Activated CD4-positive, alpha-beta T cell treated with anti-CD3 and anti-CD28 coated beads for 36 hours (primary cell): Measurements from ENCODE around the gene CGN. TPM values are rescaled to one million over a fixed set of nuclear protein-coding genes. Genes with fewer than 3 reads are reported as not detected.

Source experiments
- ATAC-seq: fragments of 200-7000 bp; cut with Tn5 transposase; one replicate; pipeline ENCODE4 v1.10.0; 2021; ENCODE audit warnings: mild to moderate bottlenecking, moderate library complexity
- CTCF ChIA-PET: fragments of 350-600 bp; sonication (Branson Sonifier 250); formaldehyde crosslinking; loops from one replicate; lab custom pipeline; 2021; ENCODE audit warnings: antibody characterized with exemption; lab: Charles Lee
- POLR2A ChIA-PET: fragments of 350-600 bp; sonication (Branson Sonifier 250); formaldehyde crosslinking; loops from one replicate; lab custom pipeline; 2021; ENCODE audit warnings: antibody characterized with exemption, inconsistent platforms; lab: Charles Lee
- DNase-seq: peaks from one replicate; pipeline ENCODE4 v3.0.0-alpha.2; 2020
- H3K27ac Mint-ChIP-seq: one replicate; pipeline ENCODE4 v1.8.0; 2021; ENCODE audit warnings: mixed read lengths
- H3K27me3 Mint-ChIP-seq: one replicate; pipeline ENCODE4 v1.8.0; 2021; ENCODE audit warnings: mixed read lengths
- H3K36me3 Mint-ChIP-seq: one replicate; pipeline ENCODE4 v1.8.0; 2021; ENCODE audit warnings: low read depth, mixed read lengths
- H3K4me1 Mint-ChIP-seq: one replicate; pipeline ENCODE4 v1.8.0; 2021; ENCODE audit warnings: mixed read lengths
- H3K4me3 Mint-ChIP-seq: one replicate; pipeline ENCODE4 v1.8.0; 2021; ENCODE audit warnings: mild to moderate bottlenecking, moderate library complexity, mixed read lengths
- H3K9me3 Mint-ChIP-seq: one replicate; pipeline ENCODE4 v1.8.0; 2021; ENCODE audit warnings: low read depth, mixed read lengths
- intact Hi-C, 2 experiments: fragments of 100-400 bp; cut with DNase I in 1 of 2; cut with micrococcal nuclease in 1 of 2; formaldehyde crosslinking; loops; one replicate each; pipeline versions ENCODE4 v1.14.2 to v1.15.1; 2022 to 2024; cut with DNase I, micrococcal nuclease
- total RNA-seq, 2 experiments: library from RNA; stranded (reverse); gene quantifications; one replicate each; pipeline ENCODE4 v1.2.3, GENCODE V29; 2021

The CGN gene
- total RNA-seq, 2 experiments from 2014 or later = 0.67 to 1.4 TPM

- DNase-seq (no peak), ATAC-seq (no peak)
- H3K36me3 Mint-ChIP-seq = no peaks in the 10 kb centered on the region
- H3K27ac Mint-ChIP-seq = no peak overlapping the region
- no peaks in the 10 kb centered on the region for H3K9me3 Mint-ChIP-seq
- H3K27me3 Mint-ChIP-seq = no peaks in the 10 kb centered on the region
- ChIA-PET CTCF (interaction anchor here (1.1 to 1.5 kb wide), 2 partner anchors 10 to 26 kb away, joined by 3 read pairs; no protein-coding TSS in a partner anchor), POLR2A (no interaction called here)
- intact Hi-C loops = no loop called here
- no peak overlapping the region for H3K4me3 Mint-ChIP-seq
- H3K4me1 Mint-ChIP-seq = peaks cover 6% of the 10 kb centered on the region
These were observed 11.3 kb upstream of the CGN start for GRCh38 chr1:151499930-151500329.

DNA sequence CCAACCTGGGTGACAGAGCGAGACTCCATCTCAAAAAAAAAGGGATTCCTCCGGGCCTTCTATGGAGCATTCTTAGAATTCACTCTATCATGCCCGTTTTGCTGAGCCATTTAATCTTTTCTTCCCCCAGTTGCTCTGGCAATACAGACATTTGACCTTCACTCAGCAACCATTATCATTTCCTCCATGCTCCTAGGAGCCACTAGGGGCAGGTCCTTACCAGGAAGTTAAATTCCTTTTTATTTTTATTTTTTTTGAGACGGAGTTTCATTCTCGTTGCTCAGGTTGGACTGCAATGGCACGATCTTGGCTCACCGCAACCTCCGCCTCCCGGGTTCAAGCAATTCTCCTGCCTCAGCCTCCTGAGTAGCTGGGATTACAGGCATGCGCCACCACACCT lies 9.7 kb upstream of the CGN start:
- DNase-seq (no peak), ATAC-seq (no peak)
- Mint-ChIP-seq H3K4me1 (no peaks in the 10 kb centered on the region), H3K27ac (no peak overlapping the region), H3K36me3 (no peaks in the 10 kb centered on the region), H3K4me3 (no peak overlapping the region), H3K9me3 (no peaks in the 10 kb centered on the region), H3K27me3 (no peaks in the 10 kb centered on the region)
- ChIA-PET POLR2A (no interaction called here), CTCF (interaction anchor here (0.6 to 1.5 kb wide), 2 partner anchors 22 to 28 kb away, joined by 3 read pairs; no protein-coding TSS in a partner anchor)
- intact Hi-C loops = no loop called here

DNA sequence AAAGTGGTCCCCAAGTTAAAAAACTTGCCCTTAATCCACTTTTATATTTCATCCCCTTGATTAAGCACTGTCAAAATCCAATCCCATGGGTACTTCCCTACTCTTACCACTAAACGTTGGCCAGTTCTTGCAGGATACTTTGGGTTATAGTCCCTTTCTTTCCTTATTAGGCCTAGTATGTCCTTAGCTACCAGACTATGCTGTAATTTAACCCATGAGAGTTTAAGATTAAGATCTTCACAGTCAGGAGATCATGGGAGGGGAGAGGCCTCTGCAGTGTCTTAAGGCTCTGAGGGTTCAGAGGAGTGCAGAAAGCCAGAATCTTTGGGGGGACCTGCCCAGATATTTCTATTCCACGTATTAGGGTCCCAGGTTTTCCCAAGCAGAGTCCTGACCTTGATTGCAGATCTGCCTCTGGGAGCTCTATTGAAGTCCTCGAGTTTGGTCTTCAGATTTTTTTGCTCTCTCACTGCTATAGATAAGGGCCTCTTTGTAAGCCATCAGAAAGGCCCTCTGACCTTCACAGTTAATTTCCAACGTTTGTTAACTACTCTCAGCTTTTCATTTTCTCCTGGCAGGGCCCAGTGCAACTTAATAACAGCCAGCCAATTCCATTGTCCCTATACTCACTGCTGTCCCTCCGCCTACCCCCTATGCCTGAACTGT lies 9.0 kb upstream of the CGN start:
- Mint-ChIP-seq H3K36me3 (no peaks in the 10 kb centered on the region), H3K27me3 (no peaks in the 10 kb centered on the region), H3K4me3 (no peak overlapping the region), H3K27ac (no peak overlapping the region), H3K9me3 (no peaks in the 10 kb centered on the region), H3K4me1 (no peaks in the 10 kb centered on the region)
- POLR2A ChIA-PET = no interaction called here
- ATAC-seq = no peak
- CTCF ChIA-PET = no interaction called here
- intact Hi-C loops = no loop called here
- no peak for DNase-seq

DNA sequence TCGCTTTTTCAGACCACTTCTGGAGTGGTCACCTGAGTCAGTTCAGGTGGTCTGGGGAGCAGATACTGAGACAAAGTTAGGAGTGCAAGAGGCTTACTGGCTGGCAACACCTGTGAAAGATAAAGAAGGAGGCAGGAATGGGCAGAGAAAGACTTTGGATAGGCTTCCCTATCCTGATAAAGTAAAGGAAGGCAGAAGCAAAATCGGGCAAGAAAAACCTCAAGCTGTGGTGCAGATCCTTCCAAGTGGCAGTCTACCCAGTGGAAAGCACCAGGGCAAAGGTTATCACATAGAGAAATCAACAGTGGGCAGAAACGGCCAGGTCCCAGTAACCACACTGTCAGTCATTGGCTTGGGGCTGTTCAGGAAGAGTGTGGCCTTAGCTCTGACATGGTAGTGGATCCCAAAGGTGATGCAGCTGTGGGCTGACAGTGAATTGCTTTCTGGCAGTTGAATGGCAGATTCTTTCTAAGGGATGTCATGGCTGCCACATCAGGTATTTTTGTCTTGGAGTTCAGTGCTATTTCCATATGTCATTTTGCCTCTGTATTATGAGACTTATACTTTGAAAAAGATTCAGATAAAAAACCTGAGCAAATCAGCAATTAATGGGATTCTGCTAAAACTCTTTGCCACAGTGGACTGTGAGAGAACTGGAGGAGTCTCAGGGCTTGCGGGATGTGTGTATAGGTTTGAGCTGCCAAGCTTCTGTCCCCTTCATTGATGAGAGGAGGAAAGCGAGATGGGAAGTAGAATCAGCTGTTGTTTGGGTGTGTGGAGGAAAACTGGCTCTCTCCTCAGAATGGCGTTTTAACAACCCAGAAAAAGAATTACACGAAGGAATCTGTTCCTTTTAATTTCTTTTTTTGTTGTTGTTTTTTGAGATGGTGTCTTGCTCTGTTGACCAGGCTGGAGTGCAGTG lies 8.1 kb upstream of the CGN start:
- H3K4me3 Mint-ChIP-seq = no peak overlapping the region
- intact Hi-C loops = no loop called here
- H3K9me3 Mint-ChIP-seq = no peaks in the 10 kb centered on the region
- H3K27ac Mint-ChIP-seq = no peak overlapping the region
- ATAC-seq (no peak), DNase-seq (no peak)
- no peaks in the 10 kb centered on the region for H3K36me3 Mint-ChIP-seq
- ChIA-PET POLR2A (no interaction called here), CTCF (interaction anchor here (0.8 kb wide), 1 partner anchor 211 kb away, joined by 3 read pairs; no protein-coding TSS in a partner anchor)
- H3K27me3 Mint-ChIP-seq = no peaks in the 10 kb centered on the region
- H3K4me1 Mint-ChIP-seq = no peaks in the 10 kb centered on the region

GRCh38 chr1:151504252-151504651 lies 6.9 kb upstream of the CGN start:
- H3K27ac Mint-ChIP-seq = no peak overlapping the region
- H3K36me3 Mint-ChIP-seq = no peaks in the 10 kb centered on the region
- H3K27me3 Mint-ChIP-seq = no peaks in the 10 kb centered on the region
- H3K4me3 Mint-ChIP-seq = no peak overlapping the region
- ChIA-PET CTCF (interaction anchor here (0.7 kb wide), 1 partner anchor 41 kb away, joined by 3 read pairs; no protein-coding TSS in a partner anchor), POLR2A (interaction anchor here (0.7 kb wide), 1 partner anchor 99 kb away, joined by 3 read pairs; no protein-coding TSS in a partner anchor)
- H3K9me3 Mint-ChIP-seq = no peaks in the 10 kb centered on the region
- intact Hi-C loops = no loop called here
- DNase-seq (no peak), ATAC-seq (no peak)
- H3K4me1 Mint-ChIP-seq = no peaks in the 10 kb centered on the region

DNA sequence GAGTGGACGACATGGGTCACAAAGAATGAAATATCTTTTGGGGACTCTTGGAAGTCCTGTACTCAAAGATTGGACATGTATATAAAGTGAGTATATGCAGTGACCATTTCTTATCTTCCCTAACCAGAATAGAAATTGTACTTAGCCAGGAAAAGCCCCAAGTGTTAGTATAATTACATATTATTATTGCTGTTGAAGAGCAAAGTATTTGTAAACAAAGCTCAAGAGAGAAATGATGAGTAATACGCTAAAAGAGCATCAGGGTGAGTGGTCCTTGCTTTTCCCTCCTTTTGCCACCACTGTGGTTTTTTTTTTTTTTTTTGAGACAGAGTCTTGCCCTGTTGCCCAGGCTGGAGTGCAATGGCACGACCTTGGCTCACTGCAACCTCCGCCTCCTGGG lies 6.4 kb upstream of the CGN start:
- no peak overlapping the region for H3K27ac Mint-ChIP-seq
- no peaks in the 10 kb centered on the region for H3K4me1 Mint-ChIP-seq
- no peak overlapping the region for H3K4me3 Mint-ChIP-seq
- DNase-seq = no peak
- no peaks in the 10 kb centered on the region for H3K36me3 Mint-ChIP-seq
- intact Hi-C loops = no loop called here
- no peaks in the 10 kb centered on the region for H3K9me3 Mint-ChIP-seq
- CTCF ChIA-PET = interaction anchor here (0.7 kb wide), 1 partner anchor 40 kb away, joined by 3 read pairs; no protein-coding TSS in a partner anchor
- POLR2A ChIA-PET = no interaction called here
- no peaks in the 10 kb centered on the region for H3K27me3 Mint-ChIP-seq
- ATAC-seq = no peak

- Mint-ChIP-seq H3K4me3 (no peak overlapping the region), H3K27me3 (no peaks in the 10 kb centered on the region), H3K36me3 (no peaks in the 10 kb centered on the region), H3K27ac (no peak overlapping the region), H3K9me3 (no peaks in the 10 kb centered on the region), H3K4me1 (peaks cover 23% of the 10 kb centered on the region)
- CTCF ChIA-PET = interaction anchor here (0.7 kb wide), 1 partner anchor 226 kb away, joined by 3 read pairs; no protein-coding TSS in a partner anchor
- ATAC-seq (no peak), DNase-seq (no peak)
- intact Hi-C loops = no loop called here
- POLR2A ChIA-PET = no interaction called here
These were observed 2.4 kb upstream of the CGN start for GRCh38 chr1:151508833-151509232.

GRCh38 chr1:151509350-151510019 lies 1.7 kb upstream of the CGN start:
- intact Hi-C loops = loop anchor here in 1 of 2 experiments (5.0 kb wide), 1 partner anchor 67 kb away; no protein-coding TSS in a partner anchor
- no peaks in the 10 kb centered on the region for H3K27me3 Mint-ChIP-seq

GRCh38 chr1:151510020-151510405 lies 1.2 kb upstream of the CGN start:
- Mint-ChIP-seq H3K9me3 (no peaks in the 10 kb centered on the region), H3K4me1 (peaks cover 23% of the 10 kb centered on the region), H3K27ac (no peak overlapping the region), H3K4me3 (peak overlapping the region; percentile 80), H3K27me3 (no peaks in the 10 kb centered on the region), H3K36me3 (no peaks in the 10 kb centered on the region)
- DNase-seq = no peak
- ATAC-seq = no peak
- intact Hi-C loops = loop anchor here in 1 of 2 experiments (5.0 kb wide), 1 partner anchor 68 kb away; no protein-coding TSS in a partner anchor
- ChIA-PET CTCF (interaction anchor here (0.6 to 2.2 kb wide), 7 partner anchors 10 to 225 kb away, joined by 3 to 7 read pairs (median 3); partner anchors contain the start of gene TUFT1), POLR2A (no interaction called here)

More at GRCh38 chr1:151509350-151510019, 1.7 kb upstream of the CGN start:
- ChIA-PET CTCF (interaction anchor here (0.6 to 2.2 kb wide), 2 partner anchors 11 to 16 kb away, joined by 3 to 7 read pairs; no protein-coding TSS in a partner anchor), POLR2A (no interaction called here)
- H3K36me3 Mint-ChIP-seq = no peaks in the 10 kb centered on the region
- no peak for DNase-seq
- no peak for ATAC-seq
- peaks cover 23% of the 10 kb centered on the region for H3K4me1 Mint-ChIP-seq
- no peak overlapping the region for H3K27ac Mint-ChIP-seq
- H3K9me3 Mint-ChIP-seq = no peaks in the 10 kb centered on the region
- no peak overlapping the region for H3K4me3 Mint-ChIP-seq

- intact Hi-C loops = loop anchor here in 1 of 2 experiments (5.0 kb wide), 1 partner anchor 68 kb away; no protein-coding TSS in a partner anchor
- H3K4me1 Mint-ChIP-seq = peaks cover 23% of the 10 kb centered on the region
- H3K27ac Mint-ChIP-seq = peak overlapping the region; percentile 47
These were observed 602 bp upstream of the CGN start for GRCh38 chr1:151510614-151510956.

More at GRCh38 chr1:151510614-151510956, 602 bp upstream of the CGN start:
- CTCF ChIA-PET = interaction anchor here (0.6 to 2.2 kb wide), 11 partner anchors 10 to 224 kb away, joined by 3 to 7 read pairs (median 3); partner anchors contain the start of gene TUFT1
- H3K27me3 Mint-ChIP-seq = no peaks in the 10 kb centered on the region
- H3K36me3 Mint-ChIP-seq = no peaks in the 10 kb centered on the region
- DNase-seq (no peak), ATAC-seq (no peak)
- peak overlapping the region; percentile 80 for H3K4me3 Mint-ChIP-seq
- POLR2A ChIA-PET = interaction anchor here (0.9 to 1.0 kb wide), 2 partner anchors 16 to 66 kb away, joined by 3 read pairs; no protein-coding TSS in a partner anchor
- H3K9me3 Mint-ChIP-seq = no peaks in the 10 kb centered on the region
